Cerebellar nuclear complex (tissue), 1 donor: ENCODE results near the gene CBLL1.

ENCODE experiments used
- DNase-seq, 2 experiments: peaks; one replicate each; lab custom pipeline; 2025; lab: John Stamatoyannopoulos, UW

Gene CBLL1

GRCh38 chr7:107743567-107744344 lies at the start of gene CBLL1:
Gene CBLL1, plus strand, starts transcription at chr7:107744142. Its CDS starts 22 bp downstream, at chr7:107744164.
- DNase-seq, result peak; percentile 74 to 86

GRCh38 chr7:107694386-107694785 lies 49.6 kb upstream of the CBLL1 start:
- no peak for DNase-seq

GRCh38 chr7:107696330-107696946 lies 47.5 kb upstream of the CBLL1 start:
- no peak for DNase-seq

- DNase-seq, result no peak
Measured at GRCh38 chr7:107697321-107698049, 46.5 kb upstream of the CBLL1 start.

GRCh38 chr7:107700570-107700969 lies 43.4 kb upstream of the CBLL1 start:
- DNase-seq, result no peak

- DNase-seq, result no peak
Measured at GRCh38 chr7:107701191-107701590, 42.8 kb upstream of the CBLL1 start.

GRCh38 chr7:107703219-107703618 lies 40.7 kb upstream of the CBLL1 start:
- DNase-seq, result no peak

- no peak for DNase-seq
Measured at GRCh38 chr7:107703872-107704271, 40.1 kb upstream of the CBLL1 start.

- DNase-seq, result no peak
Measured at GRCh38 chr7:107708956-107709355, 35.0 kb upstream of the CBLL1 start.

GRCh38 chr7:107711301-107711700 lies 32.6 kb upstream of the CBLL1 start:
- no peak for DNase-seq

- no peak for DNase-seq
Measured at GRCh38 chr7:107712025-107712424, 31.9 kb upstream of the CBLL1 start.

- DNase-seq, result no peak
Measured at GRCh38 chr7:107712896-107713295, 31.0 kb upstream of the CBLL1 start.

- no peak for DNase-seq
Measured at GRCh38 chr7:107715531-107715930, 28.4 kb upstream of the CBLL1 start.

GRCh38 chr7:107718456-107719193 lies 25.3 kb upstream of the CBLL1 start:
- no peak for DNase-seq

- no peak for DNase-seq
Measured at GRCh38 chr7:107721286-107721685, 22.7 kb upstream of the CBLL1 start.

GRCh38 chr7:107723255-107723654 lies 20.7 kb upstream of the CBLL1 start:
- DNase-seq, result no peak

GRCh38 chr7:107725138-107725740 lies 18.7 kb upstream of the CBLL1 start:
- DNase-seq, result peak in 1 of 2 experiments; percentile 3

- no peak for DNase-seq
Measured at GRCh38 chr7:107726356-107727130, 17.4 kb upstream of the CBLL1 start.

GRCh38 chr7:107728276-107728675 lies 15.7 kb upstream of the CBLL1 start:
- no peak for DNase-seq

- DNase-seq, result peak; percentile 42 to 62
Measured at GRCh38 chr7:107742678-107743566, 1.0 kb upstream of the CBLL1 start.
